H9 (cell line): ENCODE data around the gene GRIP2. TPM values are rescaled to one million over a fixed set of nuclear protein-coding genes. Genes with fewer than 3 reads are reported as not detected.

Source experiments
- DNase-seq: peaks from one replicate; pipeline ENCODE4 v3.0.0-alpha.2; 2017
- H2AFZ ChIP-seq: one replicate; pipeline ENCODE4 v1.6.1; 2013; ENCODE audit warnings: mild to moderate bottlenecking, low read length, control low read depth, moderate library complexity
- H2AK5ac ChIP-seq: 2 replicates; pipeline ENCODE4 v1.6.1; 2013; ENCODE audit warnings: low read length, control low read depth, mixed read lengths; ENCODE audit not compliant: insufficient read length
- H2BK120ac ChIP-seq: one replicate; pipeline ENCODE4 v1.6.1; 2013; ENCODE audit warnings: low read depth, mild to moderate bottlenecking, low read length, control low read depth, inconsistent platforms; ENCODE audit not compliant: poor library complexity, severe bottlenecking
- H2BK12ac ChIP-seq: 2 replicates; pipeline ENCODE4 v1.6.1; 2013; ENCODE audit warnings: low read length, control low read depth, mixed read lengths, low read depth; ENCODE audit not compliant: insufficient read length
- H2BK15ac ChIP-seq: 2 replicates; pipeline ENCODE4 v1.6.1; 2013; ENCODE audit warnings: low read depth, low read length, control low read depth
- H2BK20ac ChIP-seq: one replicate; pipeline ENCODE4 v1.6.1; 2013; ENCODE audit warnings: low read depth, mild to moderate bottlenecking, low read length, control low read depth, inconsistent platforms; ENCODE audit not compliant: poor library complexity, severe bottlenecking
- H2BK5ac ChIP-seq: 2 replicates; pipeline ENCODE4 v1.6.1; 2013; ENCODE audit warnings: low read length, control low read depth, mixed read lengths; ENCODE audit not compliant: insufficient read length
- H3K14ac ChIP-seq: 2 replicates; pipeline ENCODE4 v1.6.1; 2013; ENCODE audit warnings: low read length, control low read depth; ENCODE audit not compliant: insufficient read depth
- H3K18ac ChIP-seq: 2 replicates; pipeline ENCODE4 v1.6.1; 2013; ENCODE audit warnings: low read depth, mild to moderate bottlenecking, mixed read lengths, low read length, control low read depth; ENCODE audit not compliant: insufficient read length
- H3K23ac ChIP-seq: 2 replicates; pipeline ENCODE4 v1.6.1; 2013; ENCODE audit warnings: low read length, control low read depth, mixed read lengths, low read depth; ENCODE audit not compliant: insufficient read length
- H3K23me2 ChIP-seq: 2 replicates; pipeline ENCODE4 v1.6.1; 2013; ENCODE audit warnings: low read depth, mild to moderate bottlenecking, mixed read lengths, low read length, control low read depth; ENCODE audit not compliant: insufficient read length, poor library complexity, severe bottlenecking
- H3K27ac ChIP-seq: 2 replicates; pipeline ENCODE4 v1.5.1; 2013; ENCODE audit warnings: low read length, control low read depth, mixed read lengths, low read depth; ENCODE audit not compliant: insufficient read length
- H3K27me3 ChIP-seq: 2 replicates; pipeline ENCODE4 v1.6.1; 2013; ENCODE audit warnings: low read length, control low read depth, inconsistent platforms; ENCODE audit not compliant: insufficient read depth
- H3K4ac ChIP-seq: 2 replicates; pipeline ENCODE4 v1.6.1; 2013; ENCODE audit warnings: low read depth, mild to moderate bottlenecking, control low read depth, inconsistent platforms, low read length, moderate library complexity
- H3K4me1 ChIP-seq: 2 replicates; pipeline ENCODE4 v1.6.1; 2013; ENCODE audit warnings: low read length, control low read depth, inconsistent platforms; ENCODE audit not compliant: insufficient read depth
- H3K4me2 ChIP-seq: 2 replicates; pipeline ENCODE4 v1.6.1; 2013; ENCODE audit warnings: low read length, control low read depth, mixed read lengths; ENCODE audit not compliant: insufficient read length, insufficient read depth
- H3K56ac ChIP-seq: 2 replicates; pipeline ENCODE4 v1.6.1; 2013; ENCODE audit warnings: low read depth, mild to moderate bottlenecking, mixed read lengths, low read length, control low read depth; ENCODE audit not compliant: insufficient read length
- H3K79me1 ChIP-seq: 2 replicates; pipeline ENCODE4 v1.6.1; 2013; ENCODE audit warnings: low read depth, mild to moderate bottlenecking, moderate library complexity, low read length, control low read depth, inconsistent platforms; ENCODE audit not compliant: insufficient read depth, poor library complexity, severe bottlenecking
- H3K79me2 ChIP-seq: 2 replicates; pipeline ENCODE4 v1.6.1; 2013; ENCODE audit warnings: low read length, control low read depth, inconsistent platforms; ENCODE audit not compliant: insufficient read depth
- H3K9ac ChIP-seq: 2 replicates; pipeline ENCODE4 v1.6.1; 2013; ENCODE audit warnings: low read length, control low read depth, mixed read lengths; ENCODE audit not compliant: insufficient read length; ENCODE audit errors: extremely low read depth
- H3K9me3 ChIP-seq: one replicate; pipeline ENCODE4 v1.6.1; 2013; ENCODE audit warnings: low read depth, low read length, inconsistent platforms; ENCODE audit not compliant: control insufficient read depth
- H3T11ph ChIP-seq: one replicate; pipeline ENCODE4 v1.6.1; 2013; ENCODE audit warnings: mild to moderate bottlenecking, low read length, control low read depth, inconsistent platforms
- H4K20me1 ChIP-seq: one replicate; pipeline ENCODE4 v1.6.1; 2013; ENCODE audit not compliant: control insufficient read depth, insufficient read length, insufficient read depth
- H4K5ac ChIP-seq: 2 replicates; pipeline ENCODE4 v1.6.1; 2013; ENCODE audit warnings: low read depth, mild to moderate bottlenecking, mixed read lengths, low read length, control low read depth; ENCODE audit not compliant: insufficient read length
- H4K8ac ChIP-seq: replicated peaks from 2 replicates; pipeline ENCODE4 v1.6.1; 2013; ENCODE audit warnings: low read length, control low read depth, mixed read lengths, low read depth; ENCODE audit not compliant: insufficient read length
- H4K91ac ChIP-seq: 2 replicates; pipeline ENCODE4 v1.6.1; 2013; ENCODE audit warnings: low read depth, mild to moderate bottlenecking, moderate library complexity, mixed read lengths, low read length, control low read depth; ENCODE audit not compliant: insufficient read length
- H3K27ac Mint-ChIP-seq, 3 experiments: 2 replicates in 2 of 3; 3 replicates in 1 of 3; pipeline ENCODE4 v1.8.0; 2020 to 2021; ENCODE audit warnings: mixed read lengths in 3 of 3, mild to moderate bottlenecking in 1 of 3, moderate library complexity in 1 of 3
- H3K27me3 Mint-ChIP-seq: 2 replicates; pipeline ENCODE4 v1.8.0; 2021; ENCODE audit warnings: low read depth, mild to moderate bottlenecking, moderate library complexity, mixed read lengths
- H3K36me3 Mint-ChIP-seq, 3 experiments: 2 replicates in 2 of 3; 3 replicates in 1 of 3; pipeline ENCODE4 v1.8.0; 2020 to 2021; ENCODE audit warnings: low read depth in 3 of 3, mixed read lengths in 3 of 3; ENCODE audit not compliant: insufficient read depth in 1 of 3
- H3K4me1 Mint-ChIP-seq, 2 experiments: 2 replicates each; pipeline ENCODE4 v1.8.0; 2020; ENCODE audit warnings: mixed read lengths in 2 of 2
- H3K4me3 Mint-ChIP-seq, 2 experiments: 2 replicates in 1 of 2; 3 replicates in 1 of 2; pipeline ENCODE4 v1.8.0; 2020 to 2021; ENCODE audit warnings: mild to moderate bottlenecking in 2 of 2, mixed read lengths in 2 of 2, moderate library complexity in 1 of 2
- H3K9me3 Mint-ChIP-seq, 2 experiments: 2 replicates in 1 of 2; 3 replicates in 1 of 2; pipeline ENCODE4 v1.8.0; 2020; ENCODE audit warnings: mild to moderate bottlenecking in 2 of 2, mixed read lengths in 2 of 2, moderate library complexity in 1 of 2
- CTCF ChIP-seq: fragments of 200-600 bp; sonication (generic); conservative IDR thresholded peaks from 3 replicates; pipeline ENCODE4 v1.8.0; 2021; ENCODE audit warnings: antibody characterized with exemption, mild to moderate bottlenecking
- WGBS: extraction: QIAGEN DNeasy Blood & Tissue Kit; methylation state at CpG from one replicate; pipeline ENCODE4 v1.1.7; 2013; ENCODE audit warnings: missing lambda C conversion rate, low lambda C conversion rate, mixed read lengths; ENCODE audit not compliant: insufficient read length; ENCODE audit errors: extremely low coverage; 5-methylcytosine and 5-hydroxymethylcytosine counted together
- total RNA-seq: library from RNA; stranded (reverse); gene quantifications from 2 replicates; pipeline ENCODE4 v1.2.1, GENCODE V29; 2021

Gene GRIP2
- total RNA-seq, 1 experiment from 2014 or later, result 3.1 TPM

- Histone ChIP-seq H3K14ac (no peak overlapping the region; the same call in 1 of the 2 replicates), H3K4me2 (no peak overlapping the region), H4K8ac (no peak overlapping the region), H3T11ph (no peak overlapping the region), H2BK12ac (no peak overlapping the region), H2BK5ac (no peak overlapping the region), H2BK120ac (no peak overlapping the region), H2BK20ac (no peak overlapping the region), H4K91ac (no peak overlapping the region), H3K9me3 (no peaks in the 10 kb centered on the region), H3K27me3 (no peaks in the 10 kb centered on the region), H2AFZ (no peak overlapping the region), H3K79me2 (no peaks in the 10 kb centered on the region), H4K5ac (no peak overlapping the region), H3K23me2 (no peaks in the 10 kb centered on the region), H3K23ac (no peak overlapping the region), H3K18ac (no peak overlapping the region), H3K4me1 (no peaks in the 10 kb centered on the region), H3K9ac (no peak overlapping the region), H2BK15ac (no peak overlapping the region), H3K56ac (no peak overlapping the region), H3K4ac (no peak overlapping the region), H2AK5ac (no peak overlapping the region), H3K79me1 (no peaks in the 10 kb centered on the region), H4K20me1 (no peaks in the 10 kb centered on the region), H3K27ac (no peak overlapping the region)
- Mint-ChIP-seq H3K36me3 (peaks cover 0 to 17% (median 2%) of the 10 kb centered on the region in 3 experiments; a peak in 4 of 7 replicates), H3K9me3 (no peaks in the 10 kb centered on the region), H3K27me3 (no peaks in the 10 kb centered on the region; the same call in 1 of the 2 replicates), H3K27ac (no peak overlapping the region), H3K4me1 (no peaks in the 10 kb centered on the region), H3K4me3 (no peak overlapping the region)
- no peak for TF ChIP-seq CTCF
- no CpG with 5 or more reads among the region's 17 CpGs for WGBS
- no peak for DNase-seq
These were observed 48.5 kb downstream of the GRIP2 start for GRCh38 chr3:14491396-14492190.
